Keratinocyte (primary cell): Measurements from ENCODE around the gene NDUFS4.

Experiments used
- EZH2 ChIP-seq: IDR thresholded peaks from one replicate; pipeline ENCODE4 v1.6.1; 2012; ENCODE audit warnings: inconsistent platforms, mild to moderate bottlenecking, low read length, moderate library complexity
- TF ChIP-seq, protein P1 (sequence below), 3 experiments: IDR thresholded peaks in 1 of 3; conservative IDR thresholded peaks in 1 of 3; optimal IDR thresholded peaks in 1 of 3; 2 replicates in 2 of 3; 3 replicates in 1 of 3; pipeline versions ENCODE3 to v1.5.1; 2011; ENCODE audit warnings: low read length in 3 of 3, mild to moderate bottlenecking in 3 of 3, moderate library complexity in 2 of 3, control low read depth in 1 of 3, inconsistent platforms in 1 of 3; ENCODE audit not compliant: insufficient read depth in 2 of 3; ENCODE audit errors: extremely low read depth in 1 of 3

DNA sequence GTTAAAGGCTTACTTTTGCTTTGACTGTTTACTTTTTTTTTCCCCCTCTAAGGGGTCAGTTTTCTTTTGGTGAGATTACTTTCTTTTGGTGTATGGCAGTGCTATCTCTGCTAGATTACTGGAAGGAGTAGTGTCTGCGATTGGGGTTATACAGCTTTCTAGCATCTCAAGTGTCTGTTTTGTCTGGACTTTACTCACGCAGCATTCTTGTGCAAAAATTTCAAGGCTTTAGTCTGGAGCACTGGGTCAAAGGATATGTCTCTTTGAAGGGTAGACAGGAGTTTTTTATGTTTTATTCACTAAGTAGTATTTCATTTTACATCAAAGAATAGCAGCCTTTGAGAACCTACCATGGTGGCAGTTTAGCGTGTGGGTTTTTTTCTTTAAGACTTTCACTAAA, 52.6 kb downstream of the NDUFS4 start:
- TF ChIP-seq, protein P1, sequence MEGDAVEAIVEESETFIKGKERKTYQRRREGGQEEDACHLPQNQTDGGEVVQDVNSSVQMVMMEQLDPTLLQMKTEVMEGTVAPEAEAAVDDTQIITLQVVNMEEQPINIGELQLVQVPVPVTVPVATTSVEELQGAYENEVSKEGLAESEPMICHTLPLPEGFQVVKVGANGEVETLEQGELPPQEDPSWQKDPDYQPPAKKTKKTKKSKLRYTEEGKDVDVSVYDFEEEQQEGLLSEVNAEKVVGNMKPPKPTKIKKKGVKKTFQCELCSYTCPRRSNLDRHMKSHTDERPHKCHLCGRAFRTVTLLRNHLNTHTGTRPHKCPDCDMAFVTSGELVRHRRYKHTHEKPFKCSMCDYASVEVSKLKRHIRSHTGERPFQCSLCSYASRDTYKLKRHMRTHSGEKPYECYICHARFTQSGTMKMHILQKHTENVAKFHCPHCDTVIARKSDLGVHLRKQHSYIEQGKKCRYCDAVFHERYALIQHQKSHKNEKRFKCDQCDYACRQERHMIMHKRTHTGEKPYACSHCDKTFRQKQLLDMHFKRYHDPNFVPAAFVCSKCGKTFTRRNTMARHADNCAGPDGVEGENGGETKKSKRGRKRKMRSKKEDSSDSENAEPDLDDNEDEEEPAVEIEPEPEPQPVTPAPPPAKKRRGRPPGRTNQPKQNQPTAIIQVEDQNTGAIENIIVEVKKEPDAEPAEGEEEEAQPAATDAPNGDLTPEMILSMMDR (optimal IDR thresholded peaks at IDR 0.05 in 1 of 3, IDR thresholded peaks at IDR 0.05 in 1 of 3, conservative IDR thresholded peaks at IDR 0.05 in 1 of 3; ENCODE audit: extremely low read depth in 1 of 3, insufficient read depth in 2 of 3, low read length in 3 of 3): no peak
- TF ChIP-seq EZH2: no peak
